DMS114 treated with DMSO at 0.1 percent for 48 hours (cell line): ENCODE data around the gene SIK2.
"Not testable (repeated sequence)": the region's sequence is repeated elsewhere in the genome, so short reads cannot be mapped to it uniquely, and the experiment has no call there.

Source experiments
- DNase-seq: peaks from one replicate; lab custom pipeline; 2025; ENCODE audit not compliant: unreplicated experiment; lab: John Stamatoyannopoulos, UW

Gene SIK2

GRCh38 chr11:111748035-111748804 is 146.0 kb downstream of the SIK2 start:
- DNase-seq, result no peak

- DNase-seq, result no peak
Measured at GRCh38 chr11:111749646-111750045, 147.4 kb downstream of the SIK2 start.

GRCh38 chr11:111756097-111756496 is 153.8 kb downstream of the SIK2 start:
- DNase-seq, result no peak

GRCh38 chr11:111759376-111759775 is 157.1 kb downstream of the SIK2 start:
- no peak for DNase-seq

- DNase-seq, result no peak
Measured at GRCh38 chr11:111759778-111760407, 157.6 kb downstream of the SIK2 start.

- DNase-seq, result no peak
Measured at GRCh38 chr11:111761036-111761435, 158.8 kb downstream of the SIK2 start.

- DNase-seq, result no peak
Measured at GRCh38 chr11:111762526-111762925, 160.3 kb downstream of the SIK2 start.

GRCh38 chr11:111762981-111763643 is 160.9 kb downstream of the SIK2 start:
- no peak for DNase-seq

- no peak for DNase-seq
Measured at GRCh38 chr11:111764621-111765020, 162.4 kb downstream of the SIK2 start.

GRCh38 chr11:111765320-111765983 is 163.2 kb downstream of the SIK2 start:
- no peak for DNase-seq

- DNase-seq, result peak; percentile 50
Measured at GRCh38 chr11:111765984-111766833, 164.0 kb downstream of the SIK2 start, which contains the start of gene PPP2R1B. TSS of gene PPP2R1B (minus strand) at chr11:111766389. CDS start at chr11:111766361, 28 bp downstream.

- DNase-seq, result no peak
Measured at GRCh38 chr11:111766834-111767142, 164.5 kb downstream of the SIK2 start.

- DNase-seq, result no peak
Measured at GRCh38 chr11:111770581-111771134, 168.4 kb downstream of the SIK2 start.

- DNase-seq, result not testable (repeated sequence)
Measured at GRCh38 chr11:111771205-111771604, 169.0 kb downstream of the SIK2 start.

GRCh38 chr11:111772535-111772934 is 170.3 kb downstream of the SIK2 start:
- no peak for DNase-seq

- no peak for DNase-seq
Measured at GRCh38 chr11:111774955-111775710, 172.9 kb downstream of the SIK2 start.

GRCh38 chr11:111776398-111777093 is 174.3 kb downstream of the SIK2 start:
- DNase-seq, result no peak

GRCh38 chr11:111777094-111778046 is 175.1 kb downstream of the SIK2 start:
- DNase-seq, result peak; percentile 35
